GM19452 (cell line): ENCODE results near the gene SRPK1.
A peak's percentile ranks its signal among the peaks of the same experiment; 100 is the strongest.
"Not testable (repeated sequence)": the region's sequence is repeated elsewhere in the genome, so short reads cannot be mapped to it uniquely, and the experiment has no call there.

Experiments
- ATAC-seq: cut with Tn5 transposase; IDR thresholded peaks from one replicate; pipeline ENCODE4 v1.9.1; 2021; ENCODE audit not compliant: unreplicated experiment

SRPK1 gene

DNA sequence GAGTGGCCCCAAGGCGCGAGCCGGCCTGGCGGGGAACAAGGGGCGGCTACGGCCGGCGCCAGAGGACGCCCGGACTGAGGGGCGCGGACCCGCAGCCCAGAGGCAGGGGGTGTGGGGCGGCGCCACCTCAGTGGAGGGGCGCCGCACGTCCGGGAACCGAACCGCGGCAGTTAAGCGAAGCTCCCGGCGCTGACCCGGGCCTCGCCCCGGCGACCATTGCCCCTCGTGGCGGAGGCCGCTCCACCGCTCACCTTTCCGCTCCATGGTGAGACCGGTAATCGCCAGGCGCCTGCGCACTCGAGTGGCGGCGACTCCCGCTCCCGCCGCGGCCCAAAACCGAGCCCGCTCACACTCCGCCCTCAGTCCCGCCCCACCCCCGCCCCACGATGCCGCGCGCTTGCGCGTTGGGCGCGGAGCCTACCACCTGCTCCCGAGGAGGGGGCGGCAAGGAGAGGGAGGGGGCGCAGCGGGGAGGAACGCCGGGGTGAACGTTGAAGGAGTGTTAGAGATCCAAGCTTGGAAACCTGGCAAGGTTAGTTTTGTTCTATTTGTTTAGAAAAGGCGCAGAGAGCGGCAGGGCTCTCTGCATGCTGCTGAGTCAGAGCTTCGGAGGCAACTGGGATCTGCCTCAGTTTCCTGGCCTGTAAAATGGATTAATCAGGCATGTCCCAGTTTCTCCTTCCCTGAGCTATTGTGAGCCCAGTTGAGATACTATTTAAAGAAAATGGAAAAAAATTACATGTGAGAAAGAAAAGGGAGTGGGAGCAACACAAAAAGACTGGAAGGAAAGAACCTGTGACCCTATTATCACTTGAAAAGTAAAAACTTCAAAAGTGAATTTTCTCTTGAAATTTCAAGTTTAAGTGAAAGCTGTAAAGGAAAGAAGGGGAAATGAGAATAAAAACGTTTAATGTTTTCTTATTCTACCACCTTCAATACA lies at the start of gene SRPK1:
Gene SRPK1, minus strand, starts transcription at position 306 of the 940 bp plus-strand sequence. Its CDS starts 42 bp downstream, at position 264.
- ATAC-seq = peak; percentile 71

- no peak for ATAC-seq
These were observed 49.3 kb upstream of the SRPK1 start for GRCh38 chr6:35970181-35970580.

GRCh38 chr6:35969646-35970045 lies 48.7 kb upstream of the SRPK1 start:
- ATAC-seq = no peak

GRCh38 chr6:35968821-35969220 lies 47.9 kb upstream of the SRPK1 start:
- no peak for ATAC-seq

DNA sequence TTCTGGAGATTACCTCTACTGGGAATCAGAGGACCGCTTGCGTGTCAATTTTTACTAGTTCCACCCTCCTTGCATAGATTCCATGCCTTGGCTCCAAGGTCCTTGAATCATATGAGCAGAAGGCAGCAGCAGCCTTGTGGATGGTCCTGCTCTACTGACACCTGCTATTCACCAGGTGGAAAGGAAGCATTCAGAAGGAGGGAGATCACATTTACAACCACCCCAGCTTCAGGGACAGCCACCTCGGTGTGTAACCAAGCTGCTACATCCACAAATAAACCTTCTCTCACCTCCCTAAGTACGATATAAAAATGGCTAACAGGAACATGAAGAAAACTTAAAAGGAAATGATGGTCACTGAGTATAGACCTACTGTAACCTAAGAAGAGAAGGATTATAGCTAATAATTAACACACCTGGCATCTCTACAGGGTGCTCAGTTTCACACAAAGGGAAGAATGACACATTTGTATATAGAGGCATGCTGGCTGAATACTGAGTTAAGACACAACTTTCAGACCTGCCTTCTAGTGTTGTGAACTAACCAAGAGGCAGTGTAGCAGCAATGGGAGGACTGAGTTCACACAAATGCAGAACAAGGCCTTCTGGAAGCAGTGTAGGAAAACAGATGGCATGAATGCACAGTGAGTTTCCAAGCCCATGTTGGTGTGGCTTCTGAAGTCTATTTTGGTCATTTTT lies 46.3 kb upstream of the SRPK1 start:
- ATAC-seq = no peak

- no peak for ATAC-seq
These were observed 42.1 kb upstream of the SRPK1 start for GRCh38 chr6:35962779-35963560.

DNA sequence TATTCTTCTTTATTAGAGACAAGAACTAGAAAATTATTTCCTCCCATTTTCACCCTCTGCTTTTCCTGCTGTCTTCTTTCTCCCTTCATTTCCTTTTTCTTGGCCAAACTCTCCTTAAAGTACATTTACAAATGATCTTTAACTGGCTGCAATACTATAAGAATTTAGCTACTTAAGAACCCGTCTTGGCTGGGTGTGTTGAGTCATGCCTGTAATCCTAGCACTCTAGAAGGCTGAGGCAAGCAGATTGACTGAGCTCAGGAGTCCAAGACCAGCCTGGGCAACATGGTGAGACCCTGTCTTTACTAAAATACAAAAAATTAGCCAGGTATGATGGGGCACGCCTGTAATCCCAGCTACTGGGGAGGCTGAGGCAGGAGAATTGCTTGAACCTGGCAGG lies 39.3 kb upstream of the SRPK1 start:
- no peak for ATAC-seq

DNA sequence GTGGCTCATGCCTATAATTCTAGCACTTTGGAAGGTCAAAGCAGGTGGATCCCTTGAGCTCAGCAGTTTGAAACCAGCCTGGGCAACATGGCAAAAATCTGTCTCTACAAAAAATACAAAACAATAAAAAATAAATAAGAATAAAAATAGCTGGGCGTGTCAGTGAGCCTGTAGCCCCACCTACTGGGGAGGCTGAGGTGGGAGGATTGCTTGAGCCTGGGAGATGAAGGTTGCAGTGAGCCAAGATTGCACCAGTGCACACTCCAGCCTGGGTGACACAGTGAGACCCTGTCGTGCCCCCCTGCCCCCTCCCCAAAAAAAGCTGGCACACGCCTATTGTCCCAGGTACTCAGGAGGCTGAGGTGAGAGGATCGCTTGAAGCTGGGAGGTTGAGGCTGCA lies 35.1 kb upstream of the SRPK1 start:
- ATAC-seq = no peak

GRCh38 chr6:35955521-35955920 lies 34.6 kb upstream of the SRPK1 start:
- ATAC-seq = no peak

DNA sequence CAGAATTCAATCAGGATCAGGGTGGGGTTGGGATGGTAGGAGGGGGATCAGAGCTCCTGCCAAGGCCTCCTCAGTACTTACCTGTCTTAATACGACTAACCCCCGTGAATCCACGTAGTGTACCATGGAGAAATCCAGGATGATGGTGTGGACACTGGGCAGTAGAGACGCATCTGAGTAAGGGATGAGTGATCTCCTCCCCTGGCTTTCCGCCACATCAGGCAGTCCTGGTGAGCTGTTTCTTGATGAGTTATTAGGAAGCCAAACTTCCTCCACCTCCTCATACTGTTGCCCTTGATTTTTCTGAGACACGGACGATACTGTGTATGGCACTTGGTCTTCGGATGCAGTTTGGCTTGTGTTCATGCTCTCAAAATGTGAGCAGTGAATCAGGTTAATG lies 34.2 kb upstream of the SRPK1 start:
- no peak for ATAC-seq

- no peak for ATAC-seq
These were observed 33.4 kb upstream of the SRPK1 start for GRCh38 chr6:35954333-35954732.

DNA sequence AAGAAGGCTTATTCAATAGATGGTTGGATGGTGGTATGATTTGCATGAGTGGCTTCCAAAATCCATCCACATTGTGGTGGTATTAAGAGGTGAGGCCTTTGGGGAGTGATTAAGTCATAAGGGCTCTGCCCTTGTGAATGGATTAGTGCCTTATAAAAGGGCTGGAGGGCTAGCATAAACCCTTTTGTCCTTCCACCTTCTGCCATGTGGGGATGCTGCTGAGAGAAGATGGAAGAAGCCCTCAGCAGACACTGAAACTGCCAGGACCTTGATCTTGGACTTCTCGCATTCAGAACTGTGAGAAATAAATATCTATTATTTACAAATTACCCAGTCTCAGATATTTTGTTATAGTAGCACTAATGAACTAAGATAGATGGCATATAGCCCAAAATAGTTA lies 27.8 kb upstream of the SRPK1 start:
- ATAC-seq = no peak

- no peak for ATAC-seq
These were observed 24.7 kb upstream of the SRPK1 start for GRCh38 chr6:35945650-35946025.

- ATAC-seq = no peak
These were observed 22.5 kb upstream of the SRPK1 start for GRCh38 chr6:35943390-35943789.

GRCh38 chr6:35942355-35942754 lies 21.5 kb upstream of the SRPK1 start:
- ATAC-seq = no peak

DNA sequence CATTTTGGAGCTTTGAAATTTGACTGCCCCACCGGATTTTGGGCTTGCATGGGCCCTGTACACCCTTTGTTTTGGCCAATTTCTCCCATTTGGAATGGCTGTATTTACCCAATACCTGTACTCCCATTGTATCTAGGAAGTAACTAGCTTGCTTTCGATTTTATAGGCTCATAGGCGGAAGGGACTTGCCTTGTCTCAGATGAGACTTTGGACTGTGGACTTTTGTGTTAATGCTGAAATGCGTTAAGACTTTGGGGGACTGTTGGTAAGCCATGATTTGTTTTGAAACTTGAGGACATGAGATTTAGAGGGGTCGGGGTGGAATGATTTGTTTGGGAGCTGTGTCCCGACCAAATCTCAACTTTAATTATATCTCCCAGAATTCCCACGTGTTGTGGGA lies 20.3 kb upstream of the SRPK1 start:
- ATAC-seq = not testable (repeated sequence)

- ATAC-seq = not testable (repeated sequence)
These were observed 19.1 kb upstream of the SRPK1 start for GRCh38 chr6:35940014-35940413.

DNA sequence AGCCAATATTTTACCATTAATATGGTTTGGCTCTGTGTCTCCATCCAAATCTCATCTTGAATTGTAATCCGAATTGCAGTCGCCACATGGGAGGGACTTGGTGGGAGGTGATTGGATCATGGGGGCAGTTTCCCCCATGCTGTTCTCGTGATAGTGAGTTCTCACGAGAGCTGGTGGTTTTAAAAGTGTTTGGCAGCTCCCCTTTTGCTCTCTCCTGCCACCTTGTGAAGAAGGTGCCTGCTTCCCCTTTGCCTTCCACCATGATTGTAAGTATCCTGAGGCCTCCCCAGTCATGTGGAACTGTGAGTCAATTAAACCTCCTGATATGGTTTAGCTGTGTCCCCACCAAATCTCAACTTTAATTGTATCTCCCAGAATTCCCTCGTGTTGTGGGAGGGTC lies 18.4 kb upstream of the SRPK1 start:
- ATAC-seq = not testable (repeated sequence)

- ATAC-seq = no peak
These were observed 15.9 kb upstream of the SRPK1 start for GRCh38 chr6:35936681-35937359.

DNA sequence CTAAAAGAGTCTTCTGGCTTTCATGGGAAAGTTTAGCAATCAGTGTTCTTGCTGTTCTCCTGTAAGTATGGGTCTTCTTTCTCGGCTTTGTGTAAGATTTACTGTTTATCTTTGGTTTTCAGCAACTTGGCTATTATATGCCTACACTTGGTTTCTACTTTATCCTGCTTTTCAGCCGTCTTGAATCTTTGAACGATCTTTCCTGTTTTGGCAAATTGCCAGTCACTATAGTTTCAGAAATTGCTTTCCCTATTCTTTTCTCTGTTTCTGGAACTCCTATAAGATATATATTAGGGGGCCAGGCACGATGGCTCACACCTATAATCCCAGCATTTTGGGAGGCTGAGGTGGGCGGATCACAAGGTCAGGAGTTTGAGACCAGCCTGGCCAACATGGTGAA lies 14.6 kb upstream of the SRPK1 start:
- ATAC-seq = no peak

DNA sequence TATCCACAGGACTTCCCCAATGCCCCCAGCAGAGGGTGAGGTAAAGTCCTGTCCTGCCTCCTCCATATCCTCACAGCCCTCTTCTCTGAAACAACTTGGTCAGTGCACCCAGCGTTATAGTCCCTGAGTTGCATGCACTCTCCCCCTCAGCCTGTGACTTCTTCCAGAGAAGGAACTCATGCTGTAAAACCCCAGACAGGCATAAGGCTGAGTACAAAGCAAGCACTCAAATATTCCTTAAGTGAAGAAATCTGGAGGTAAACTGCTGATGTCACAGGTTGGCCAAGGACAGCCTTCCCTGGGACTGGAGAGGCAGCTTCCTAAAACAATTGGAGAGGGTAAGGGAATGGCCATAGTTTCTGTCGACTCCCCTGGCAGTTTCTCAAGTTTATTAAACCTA lies 12.9 kb upstream of the SRPK1 start:
- ATAC-seq = no peak
